HCT116 (cell line): ENCODE measurements around the gene SCAF1. TPM values are rescaled to one million over a fixed set of nuclear protein-coding genes. Genes with fewer than 3 reads are reported as not detected.

Experiments
- ATAC-seq: fragments of 200-7000 bp; cut with Tn5 transposase; 2 replicates; pipeline ENCODE4 v1.9.1; 2020; ENCODE audit warnings: mild to moderate bottlenecking, moderate library complexity
- BruUV-seq: library from RNA; stranded (reverse); fragments of 400-500 nt; replicated peaks from 2 replicates; lab custom pipeline; 2021; lab: Mats Ljungman, UMichigan
- CTCF ChIA-PET: fragments of 300-600 bp; sonication (Branson Sonifier 250); formaldehyde crosslinking; loops from one replicate; lab custom pipeline; 2021; ENCODE audit warnings: antibody characterized with exemption; lab: Charles Lee
- POLR2A ChIA-PET: fragments of 300-600, 350-600 bp; sonication (Branson Sonifier 250); formaldehyde crosslinking; loops from one replicate; lab custom pipeline; 2021; ENCODE audit warnings: antibody characterized with exemption; lab: Charles Lee
- RAD21 ChIA-PET, 2 experiments: fragments of 300-600 bp; sonication (Branson Sonifier 250); formaldehyde crosslinking; loops; one replicate each; lab custom pipeline; 2023; ENCODE audit warnings: low total read pairs in 2 of 2; ENCODE audit not compliant: uncharacterized antibody in 2 of 2, unreplicated experiment in 2 of 2, low non-redundant PET in 1 of 2; lab: Charles Lee
- DNase-seq: peaks from one replicate; pipeline ENCODE4 v3.0.0-alpha.2; 2010; ENCODE audit warnings: low read depth, low spot score
- H2AFZ ChIP-seq: fragments of 200-600 bp; shearing (Covaris generic), sonication (generic); 2 replicates; pipeline ENCODE4 v1.6.1; 2017; ENCODE audit warnings: low read depth, mixed run types, mixed read lengths, antibody characterized with exemption, low read length; ENCODE audit not compliant: poor library complexity, severe bottlenecking
- H3K27ac ChIP-seq: 2 replicates; pipeline ENCODE4 v1.5.1; 2012; ENCODE audit warnings: low read depth, low read length
- H3K27me3 ChIP-seq: fragments of 200-600 bp; sonication (generic); 2 replicates; pipeline ENCODE4 v1.6.1; 2016; ENCODE audit warnings: mixed run types, low read length, mixed read lengths; ENCODE audit not compliant: insufficient read depth
- H3K36me3 ChIP-seq, 2 experiments: fragments of 200-500 bp in 1 of 2; fragments of 200-600 bp in 1 of 2; sonication (Bioruptor generic) in 1 of 2; sonication (generic) in 1 of 2; 2 replicates each; pipeline versions ENCODE4 v1.5.1 to v1.6.1; 2014 to 2016; ENCODE audit warnings: low read length in 2 of 2, inconsistent platforms in 1 of 2, mixed read lengths in 1 of 2, mixed run types in 1 of 2; ENCODE audit not compliant: insufficient read depth in 2 of 2, control insufficient read depth in 1 of 2
- H3K4me1 ChIP-seq, 2 experiments: fragments of 200-600 bp in 1 of 2; sonication (generic) in 1 of 2; 2 replicates each; pipeline versions ENCODE4 v1.5.1 to v1.6.1; 2012 to 2017; ENCODE audit warnings: low read length in 2 of 2, inconsistent platforms in 1 of 2, mild to moderate bottlenecking in 1 of 2, mixed read lengths in 1 of 2, mixed run types in 1 of 2, moderate library complexity in 1 of 2; ENCODE audit not compliant: insufficient read depth in 2 of 2, control insufficient read depth in 1 of 2
- H3K4me2 ChIP-seq: fragments of 200-600 bp; sonication (generic); 2 replicates; pipeline ENCODE4 v1.6.1; 2017; ENCODE audit warnings: mixed run types, low read length, mixed read lengths
- H3K4me3 ChIP-seq, 2 experiments: fragments of 200-600 bp in 1 of 2; sonication (generic) in 1 of 2; replicated peaks in 1 of 2; 2 replicates each; pipeline ENCODE4 v1.5.1; 2011 to 2016; ENCODE audit warnings: low read length in 2 of 2, control low read depth in 1 of 2, low read depth in 1 of 2, mild to moderate bottlenecking in 1 of 2, mixed read lengths in 1 of 2, mixed run types in 1 of 2
- H3K79me2 ChIP-seq: fragments of 200-600 bp; sonication (generic); 2 replicates; pipeline ENCODE4 v1.6.1; 2017; ENCODE audit warnings: mild to moderate bottlenecking, mixed run types, low read length, moderate library complexity, mixed read lengths; ENCODE audit not compliant: insufficient read depth
- H3K9ac ChIP-seq: fragments of 200-600 bp; sonication (generic); 2 replicates; pipeline ENCODE4 v1.6.1; 2016; ENCODE audit warnings: low read length, mixed read lengths
- H3K9me2 ChIP-seq: fragments of 200-600 bp; sonication (generic), shearing (Covaris generic); 2 replicates; pipeline ENCODE4 v1.6.1; 2017; ENCODE audit warnings: mixed run types, mild to moderate bottlenecking, moderate library complexity; ENCODE audit not compliant: insufficient read depth
- H3K9me3 ChIP-seq, 2 experiments: fragments of 200-500 bp in 1 of 2; fragments of 200-600 bp in 1 of 2; sonication (Bioruptor generic) in 1 of 2; sonication (generic) in 1 of 2; 2 replicates each; pipeline ENCODE4 v1.6.1; 2014 to 2017; ENCODE audit warnings: low read length in 2 of 2, mixed read lengths in 2 of 2, inconsistent platforms in 1 of 2, low read depth in 1 of 2, mild to moderate bottlenecking in 1 of 2, mixed run types in 1 of 2, moderate library complexity in 1 of 2; ENCODE audit not compliant: control insufficient read depth in 1 of 2, insufficient read depth in 1 of 2
- H4K20me1 ChIP-seq: fragments of 200-600 bp; sonication (generic), shearing (Covaris generic); 2 replicates; pipeline ENCODE4 v1.6.1; 2017; ENCODE audit warnings: mixed run types, mild to moderate bottlenecking, moderate library complexity; ENCODE audit not compliant: insufficient read depth
- JUND ChIP-seq: IDR thresholded peaks from 2 replicates; pipeline ENCODE4 v1.6.1; 2012
- POLR2AphosphoS5 ChIP-seq: IDR thresholded peaks from 2 replicates; pipeline ENCODE4 v1.6.1; 2011; ENCODE audit warnings: mild to moderate bottlenecking, low read depth, low read length, moderate library complexity
- RAD21 ChIP-seq: IDR thresholded peaks from 2 replicates; pipeline ENCODE4 v1.6.1; 2012; ENCODE audit warnings: low read depth, mild to moderate bottlenecking
- SRF ChIP-seq: IDR thresholded peaks from 2 replicates; pipeline ENCODE4 v1.6.1; 2012; ENCODE audit warnings: low read depth
- intact Hi-C: fragments of 100-400 bp; cut with micrococcal nuclease; formaldehyde crosslinking; loops from 2 replicates; pipeline ENCODE4 v1.10.0; 2022
- total RNA-seq: library from RNA; stranded (reverse); gene quantifications from one replicate; pipeline ENCODE4 v1.2.1, GENCODE V29; 2021; ENCODE audit not compliant: unreplicated experiment
- TF ChIP-seq, protein P1 (sequence below): IDR thresholded peaks from 2 replicates; pipeline ENCODE4 v1.6.1; 2011; ENCODE audit warnings: mild to moderate bottlenecking, low read length, moderate library complexity; ENCODE audit not compliant: insufficient replicate concordance; ENCODE audit errors: extremely low read depth

The SCAF1 gene
- total RNA-seq, 1 experiment from 2014 or later = 96.8 TPM

DNA sequence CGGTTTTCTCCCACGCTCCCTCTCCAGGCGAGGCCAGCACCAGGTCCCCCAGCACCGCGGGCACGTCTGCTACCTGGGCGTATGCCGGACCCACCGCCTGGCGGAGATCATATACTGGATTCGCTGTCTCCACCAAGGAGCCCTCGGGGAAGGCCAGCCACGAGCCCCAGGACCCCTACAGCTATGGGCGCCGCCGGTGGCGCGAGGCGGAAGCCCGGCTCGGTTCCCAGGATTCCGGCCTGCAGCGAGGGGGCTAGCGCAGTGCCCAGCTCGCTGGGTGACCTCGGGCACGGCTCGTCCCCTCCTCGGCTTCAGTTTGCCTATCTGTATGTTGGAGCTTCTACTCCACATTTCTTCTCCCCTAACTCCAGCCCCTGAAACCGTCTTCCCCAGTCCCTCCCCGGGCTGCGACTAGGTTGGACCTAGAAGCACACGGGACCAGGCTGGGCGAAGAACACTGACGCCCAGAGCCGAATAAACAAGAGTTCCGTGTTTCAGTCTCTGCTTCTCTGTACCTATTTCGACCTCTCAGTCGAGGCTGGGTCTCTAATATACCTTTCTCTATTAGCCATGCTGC, 48.2 kb downstream of the SCAF1 start:
- H3K79me2 ChIP-seq = peaks cover 9% of the 10 kb centered on the region; the same call in 1 of the 2 replicates
- H3K27ac ChIP-seq = peak overlapping the region; percentile 36; the same call in 1 of the 2 replicates
- peaks cover 0 to 26% of the 10 kb centered on the region in 2 experiments; a peak in 2 of 4 replicates for H3K4me1 ChIP-seq
- H3K36me3 ChIP-seq = peaks cover 18 to 20% of the 10 kb centered on the region in 2 experiments
- CTCF ChIA-PET = interaction anchor here (1.2 kb wide), 1 partner anchor 9 kb away, joined by 3 read pairs; no protein-coding TSS in a partner anchor
- no peak for DNase-seq
- TF ChIP-seq JUND (no peak), RAD21 (no peak)
- TF ChIP-seq, protein P1, sequence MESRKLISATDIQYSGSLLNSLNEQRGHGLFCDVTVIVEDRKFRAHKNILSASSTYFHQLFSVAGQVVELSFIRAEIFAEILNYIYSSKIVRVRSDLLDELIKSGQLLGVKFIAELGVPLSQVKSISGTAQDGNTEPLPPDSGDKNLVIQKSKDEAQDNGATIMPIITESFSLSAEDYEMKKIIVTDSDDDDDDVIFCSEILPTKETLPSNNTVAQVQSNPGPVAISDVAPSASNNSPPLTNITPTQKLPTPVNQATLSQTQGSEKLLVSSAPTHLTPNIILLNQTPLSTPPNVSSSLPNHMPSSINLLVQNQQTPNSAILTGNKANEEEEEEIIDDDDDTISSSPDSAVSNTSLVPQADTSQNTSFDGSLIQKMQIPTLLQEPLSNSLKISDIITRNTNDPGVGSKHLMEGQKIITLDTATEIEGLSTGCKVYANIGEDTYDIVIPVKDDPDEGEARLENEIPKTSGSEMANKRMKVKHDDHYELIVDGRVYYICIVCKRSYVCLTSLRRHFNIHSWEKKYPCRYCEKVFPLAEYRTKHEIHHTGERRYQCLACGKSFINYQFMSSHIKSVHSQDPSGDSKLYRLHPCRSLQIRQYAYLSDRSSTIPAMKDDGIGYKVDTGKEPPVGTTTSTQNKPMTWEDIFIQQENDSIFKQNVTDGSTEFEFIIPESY = no peak
- H4K20me1 ChIP-seq = no peaks in the 10 kb centered on the region
- no peak overlapping the region for H2AFZ ChIP-seq
- ATAC-seq = peak; percentile 2
- BruUV-seq = no TSS peak
- peak overlapping the region; percentile 80 for H3K4me2 ChIP-seq
- H3K9me2 ChIP-seq = no peaks in the 10 kb centered on the region
- H3K9me3 ChIP-seq = no peaks in the 10 kb centered on the region
- intact Hi-C loops = no loop called here
- RAD21 ChIA-PET = no interaction called here
- POLR2A ChIA-PET = no interaction called here
- peak overlapping the region; percentile 28 to 58 for H3K4me3 ChIP-seq
- peak overlapping the region; percentile 59 for H3K9ac ChIP-seq
- no peaks in the 10 kb centered on the region for H3K27me3 ChIP-seq

DNA sequence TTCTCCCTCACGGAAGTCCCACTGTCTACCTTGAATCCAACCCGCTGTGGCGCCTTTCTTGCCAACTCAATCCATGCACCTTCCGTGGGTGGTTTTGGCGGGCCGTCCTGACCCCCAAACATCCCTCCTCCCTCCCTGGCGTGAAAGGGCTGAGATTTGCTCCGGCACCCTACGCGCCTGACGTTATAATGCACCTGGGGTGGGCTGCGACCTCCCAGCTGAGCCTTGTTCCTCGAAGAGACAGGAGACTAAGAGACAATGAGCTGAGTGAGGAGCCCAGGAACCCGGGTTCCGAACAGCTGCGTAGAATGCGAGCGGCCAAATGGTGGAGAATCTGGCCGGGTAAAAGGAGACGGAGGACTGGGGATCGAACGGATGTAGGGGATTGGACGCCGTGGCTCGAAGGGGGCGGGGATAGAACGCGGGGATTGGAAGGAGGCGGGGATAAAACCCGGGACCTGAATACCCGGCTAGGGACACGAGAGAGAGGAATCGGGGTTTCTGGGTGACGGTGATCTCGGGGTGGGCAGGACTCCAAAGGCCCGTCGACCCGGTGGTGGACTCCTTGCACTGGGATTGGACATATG, 48.7 kb downstream of the SCAF1 start, which contains the start of gene CPT1C:
Gene CPT1C, plus strand, starts transcription at position 461 of the 587 bp plus-strand sequence. CDS start 1,137 bp downstream, outside the sequence.
- Histone ChIP-seq H3K4me3 (peak within 1 kb of the TSS; percentile 28 to 58), H3K9ac (peak within 1 kb of the TSS; percentile 59), H3K27ac (peak within 1 kb of the TSS; percentile 36; the same call in 1 of the 2 replicates), H3K27me3 (no peaks in the 10 kb centered on the region), H3K4me2 (peak within 1 kb of the TSS; percentile 80), H3K9me3 (no peaks in the 10 kb centered on the region), H3K4me1 (peaks cover 0 to 26% of the 10 kb centered on the region in 2 experiments; a peak in 2 of 4 replicates), H4K20me1 (no peaks in the 10 kb centered on the region), H3K9me2 (no peaks in the 10 kb centered on the region), H3K36me3 (peaks cover 14 to 15% of the 10 kb centered on the region in 2 experiments; a peak in 3 of 4 replicates), H2AFZ (no peak within 1 kb of the TSS), H3K79me2 (peaks cover 4% of the 10 kb centered on the region; the same call in 1 of the 2 replicates)
- DNase-seq (no peak), ATAC-seq (peak; percentile 70)
- intact Hi-C loops = no loop called here
- ChIA-PET POLR2A (no interaction called here), CTCF (interaction anchor here (1.2 kb wide), 1 partner anchor 10 kb away, joined by 3 read pairs; no protein-coding TSS in a partner anchor), RAD21 (no interaction called here)
- no TSS peak for BruUV-seq
- no peak for TF ChIP-seq SRF
- peak; percentile 54 for TF ChIP-seq POLR2AphosphoS5
- TF ChIP-seq, all 23 proteins: peak for 1
